GM12892 (cell line): Measurements from ENCODE around the gene ADGRD1.

ENCODE experiments used
- POLR2A ChIP-seq: IDR thresholded peaks from 2 replicates; pipeline ENCODE4 v1.6.1; 2011; ENCODE audit warnings: low read depth, low read length, control low read depth
- POLR2AphosphoS5 ChIP-seq: IDR thresholded peaks from 2 replicates; pipeline ENCODE4 v1.6.1; 2011; ENCODE audit warnings: low read depth, low read length, control low read depth
- TAF1 ChIP-seq: IDR thresholded peaks from 2 replicates; pipeline ENCODE4 v1.6.1; 2011; ENCODE audit warnings: low read depth, mild to moderate bottlenecking, control low read depth, low read length, borderline replicate concordance

- TF ChIP-seq TAF1 (no peak), POLR2AphosphoS5 (no peak), POLR2A (no peak)
Measured at GRCh38 chr12:131085125-131085815, 131.6 kb downstream of the ADGRD1 start.
